Endodermal cell (in vitro differentiated cells): Measurements from ENCODE around the gene IGFBP2. TPM values are rescaled to one million over a fixed set of nuclear protein-coding genes. Genes with fewer than 3 reads are reported as not detected.

Experiments
- DNase-seq: peaks from one replicate; pipeline ENCODE4 v3.0.0-alpha.2; 2017
- H3K27ac ChIP-seq: 2 replicates; pipeline ENCODE4 v1.5.1; 2013; ENCODE audit warnings: mild to moderate bottlenecking, low read depth, low read length, moderate library complexity
- H3K27me3 ChIP-seq: 2 replicates; pipeline ENCODE4 v1.6.1; 2013; ENCODE audit warnings: mild to moderate bottlenecking, low read length, moderate library complexity; ENCODE audit not compliant: insufficient read depth, control insufficient read depth, poor library complexity, severe bottlenecking
- H3K36me3 ChIP-seq: 2 replicates; pipeline ENCODE4 v1.7.0; 2013; ENCODE audit warnings: mild to moderate bottlenecking, low read length, moderate library complexity; ENCODE audit not compliant: control insufficient read depth, insufficient read depth
- H3K4me1 ChIP-seq: one replicate; pipeline ENCODE4 v1.7.0; 2013; ENCODE audit warnings: low read length; ENCODE audit not compliant: control insufficient read depth, insufficient read depth
- H3K4me3 ChIP-seq: 2 replicates; pipeline ENCODE4 v1.5.1; 2013; ENCODE audit warnings: mild to moderate bottlenecking, low read length, moderate library complexity
- H3K9ac ChIP-seq: 2 replicates; pipeline ENCODE4 v1.6.1; 2013; ENCODE audit warnings: mild to moderate bottlenecking, low read length, moderate library complexity; ENCODE audit not compliant: poor library complexity, severe bottlenecking; ENCODE audit errors: extremely low read depth
- H3K9me3 ChIP-seq: 2 replicates; pipeline ENCODE4 v1.6.1; 2013; ENCODE audit warnings: mild to moderate bottlenecking, low read length, moderate library complexity; ENCODE audit not compliant: control insufficient read depth
- H3K27ac Mint-ChIP-seq: 2 replicates; pipeline ENCODE4 v1.8.0; 2020; ENCODE audit warnings: mixed read lengths
- H3K27me3 Mint-ChIP-seq: 2 replicates; pipeline ENCODE4 v1.8.0; 2021; ENCODE audit warnings: mild to moderate bottlenecking, mixed read lengths; ENCODE audit not compliant: insufficient read depth
- H3K36me3 Mint-ChIP-seq: 2 replicates; pipeline ENCODE4 v1.8.0; 2020; ENCODE audit warnings: low read depth, mixed read lengths
- H3K4me1 Mint-ChIP-seq: 2 replicates; pipeline ENCODE4 v1.8.0; 2020; ENCODE audit warnings: mixed read lengths
- H3K4me3 Mint-ChIP-seq: 2 replicates; pipeline ENCODE4 v1.8.0; 2020; ENCODE audit warnings: mild to moderate bottlenecking, moderate library complexity, mixed read lengths
- H3K9me3 Mint-ChIP-seq: 2 replicates; pipeline ENCODE4 v1.8.0; 2020; ENCODE audit warnings: mild to moderate bottlenecking, mixed read lengths
- CTCF ChIP-seq: fragments of 200-600 bp; sonication (generic); conservative IDR thresholded peaks from 2 replicates; pipeline ENCODE4 v1.5.0; 2021; ENCODE audit warnings: antibody characterized with exemption, mild to moderate bottlenecking
- WGBS, 2 experiments: methylation state at CpG; one replicate each; pipeline versions ENCODE4 v1.1.5 to v1.1.7; 2013; ENCODE audit warnings: missing lambda C conversion rate in 2 of 2, mixed read lengths in 1 of 2; ENCODE audit not compliant: insufficient coverage in 1 of 2, insufficient read length in 1 of 2; 5-methylcytosine and 5-hydroxymethylcytosine counted together
- total RNA-seq, 2 donors: library from RNA; stranded (reverse); fragmentation: NEBNext Ultra II Directional in 1 of 2; extraction: Animal tissue kit (Norgen Biotek cat#: 25700) in 1 of 2; gene quantifications; 2 replicates in 1 of 2; 3 replicates in 1 of 2; pipeline ENCODE4 v1.2.1, GENCODE V29; 2021

The IGFBP2 gene
- total RNA-seq, 2 donors from 2014 or later = 80.8 to 313 TPM

DNA sequence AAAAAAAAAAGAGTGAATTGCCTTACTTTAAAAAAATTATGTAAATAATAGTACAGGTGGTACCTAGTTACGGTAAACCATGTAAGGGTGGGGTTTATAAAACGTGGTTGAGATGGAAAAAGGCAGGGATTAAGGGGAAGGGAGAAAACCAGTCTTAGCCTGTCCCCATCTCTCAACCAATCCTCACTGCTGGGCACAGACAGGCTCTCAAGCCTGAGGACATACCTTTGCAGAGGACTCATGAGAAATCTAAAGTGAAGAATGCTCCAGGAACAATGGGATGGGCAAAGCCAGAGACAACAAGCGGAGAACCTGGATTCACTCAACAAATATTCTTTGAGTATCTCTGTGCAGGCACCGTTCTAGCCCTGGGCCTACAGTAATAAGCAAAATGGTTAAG is 3.4 kb upstream of the IGFBP2 start:
- H3K27me3 Mint-ChIP-seq = peaks cover 32% of the 10 kb centered on the region
- Histone ChIP-seq H3K4me3 (no peak overlapping the region), H3K36me3 (no peaks in the 10 kb centered on the region), H3K9ac (no peak overlapping the region), H3K27me3 (peaks cover 7% of the 10 kb centered on the region), H3K9me3 (no peaks in the 10 kb centered on the region), H3K4me1 (peaks cover 4% of the 10 kb centered on the region), H3K27ac (no peak overlapping the region)
- no peak overlapping the region for H3K27ac Mint-ChIP-seq
- H3K4me1 Mint-ChIP-seq = peaks cover 19% of the 10 kb centered on the region
- H3K9me3 Mint-ChIP-seq = no peaks in the 10 kb centered on the region
- no peak for TF ChIP-seq CTCF
- 87 to 100% methylated on average over 1 to 4 of the region's 4 CpGs for WGBS, 2 experiments
- no peak for DNase-seq
- no peaks in the 10 kb centered on the region for H3K36me3 Mint-ChIP-seq
- H3K4me3 Mint-ChIP-seq = no peak overlapping the region

GRCh38 chr2:216632346-216632951 is 771 bp upstream of the IGFBP2 start:
- TF ChIP-seq CTCF = no peak
- peak overlapping the region; percentile 83 for H3K4me3 Mint-ChIP-seq
- H3K27me3 Mint-ChIP-seq = peaks cover 48% of the 10 kb centered on the region
- peak overlapping the region; percentile 93 for H3K27ac ChIP-seq
- no peak overlapping the region for H3K9ac ChIP-seq
- WGBS, 2 experiments = 18 to 30% methylated on average over 11 to 13 of the region's 13 CpGs
- H3K36me3 ChIP-seq = no peaks in the 10 kb centered on the region
- H3K9me3 ChIP-seq = no peaks in the 10 kb centered on the region
- H3K27me3 ChIP-seq = peaks cover 7% of the 10 kb centered on the region
- H3K9me3 Mint-ChIP-seq = no peaks in the 10 kb centered on the region
- peak overlapping the region; percentile 83 for H3K4me3 ChIP-seq
- no peaks in the 10 kb centered on the region for H3K36me3 Mint-ChIP-seq
- H3K4me1 ChIP-seq = peaks cover 12% of the 10 kb centered on the region
- H3K4me1 Mint-ChIP-seq = peaks cover 45% of the 10 kb centered on the region
- peak overlapping the region; percentile 96 for H3K27ac Mint-ChIP-seq
- no peak for DNase-seq

GRCh38 chr2:216633616-216634369 is 573 bp downstream of the IGFBP2 start:
- no peaks in the 10 kb centered on the region for H3K36me3 Mint-ChIP-seq
- peak overlapping the region; percentile 91 for H3K4me3 ChIP-seq
- 0% methylated on average over 33 to 71 of the region's 71 CpGs for WGBS, 2 experiments
- no peaks in the 10 kb centered on the region for H3K9me3 Mint-ChIP-seq
- peak overlapping the region; percentile 4 for H3K27ac ChIP-seq
- peaks cover 12% of the 10 kb centered on the region for H3K4me1 ChIP-seq
- H3K27me3 ChIP-seq = peaks cover 7% of the 10 kb centered on the region
- no peak for TF ChIP-seq CTCF
- H3K9me3 ChIP-seq = no peaks in the 10 kb centered on the region
- peak overlapping the region; percentile 57 for H3K9ac ChIP-seq
- H3K27me3 Mint-ChIP-seq = peaks cover 49% of the 10 kb centered on the region
- H3K4me3 Mint-ChIP-seq = peak overlapping the region; percentile 89
- DNase-seq = peak; percentile 84
- peaks cover 46% of the 10 kb centered on the region for H3K4me1 Mint-ChIP-seq
- no peak overlapping the region for H3K27ac Mint-ChIP-seq
- H3K36me3 ChIP-seq = no peaks in the 10 kb centered on the region
